HG03558 (cell line): Measurements from ENCODE around the gene NRN1L.

ENCODE experiments used
- ATAC-seq: cut with Tn5 transposase; IDR thresholded peaks from one replicate; pipeline ENCODE4 v1.9.1; 2021; ENCODE audit warnings: moderate number of reproducible peaks; ENCODE audit not compliant: unreplicated experiment; ENCODE audit errors: extremely low read depth

The NRN1L gene

DNA sequence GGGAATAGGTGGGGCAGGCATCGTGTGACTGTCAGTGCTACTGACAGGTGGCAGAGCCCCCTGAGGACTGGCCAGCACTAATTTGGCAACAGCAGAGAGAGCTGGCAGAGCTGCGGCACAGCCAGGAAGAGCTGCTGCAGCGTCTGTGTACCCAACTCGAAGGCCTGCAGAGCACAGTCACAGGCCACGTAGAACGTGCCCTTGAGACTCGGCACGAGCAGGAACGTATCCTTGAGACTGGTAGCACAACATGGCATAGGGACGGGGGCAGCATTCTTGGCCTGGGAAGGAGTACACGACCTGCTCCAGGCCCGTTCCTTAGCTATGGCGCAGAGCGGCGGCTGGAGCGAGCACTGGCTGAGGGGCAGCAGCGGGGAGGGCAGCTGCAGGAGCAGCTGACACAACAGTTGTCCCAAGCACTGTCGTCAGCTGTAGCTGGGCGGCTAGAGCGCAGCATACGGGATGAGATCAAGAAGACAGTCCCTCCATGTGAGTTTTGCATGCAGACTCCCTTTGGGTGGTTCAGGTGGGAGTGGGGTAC lies 3.0 kb upstream of the NRN1L start:
- ATAC-seq: no peak

DNA sequence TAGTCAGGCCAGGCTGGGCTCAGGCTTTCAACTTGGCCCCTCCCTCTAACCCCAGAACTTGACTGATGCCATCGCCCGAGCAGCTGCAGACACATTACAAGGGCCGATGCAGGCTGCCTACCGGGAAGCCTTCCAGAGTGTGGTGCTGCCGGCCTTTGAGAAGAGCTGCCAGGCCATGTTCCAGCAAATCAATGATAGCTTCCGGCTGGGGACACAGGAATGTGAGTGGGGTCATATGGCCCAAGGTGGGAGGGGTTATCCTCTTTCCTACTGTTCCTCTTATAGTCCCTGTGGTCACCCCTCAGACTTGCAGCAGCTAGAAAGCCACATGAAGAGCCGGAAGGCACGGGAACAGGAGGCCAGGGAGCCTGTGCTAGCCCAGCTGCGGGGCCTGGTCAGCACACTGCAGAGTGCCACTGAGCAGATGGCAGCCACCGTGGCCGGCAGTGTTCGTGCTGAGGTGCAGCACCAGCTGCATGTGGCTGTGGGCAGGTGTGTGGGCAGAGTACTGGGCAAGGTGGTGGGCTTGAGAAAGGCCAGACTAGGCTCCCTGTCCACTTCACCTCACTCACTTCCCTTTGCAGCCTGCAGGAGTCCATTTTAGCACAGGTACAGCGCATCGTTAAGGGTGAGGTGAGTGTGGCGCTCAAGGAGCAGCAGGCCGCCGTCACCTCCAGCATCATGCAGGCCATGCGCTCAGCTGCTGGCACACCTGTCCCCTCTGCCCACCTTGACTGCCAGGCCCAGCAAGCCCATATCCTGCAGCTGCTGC lies 2.1 kb upstream of the NRN1L start:
- ATAC-seq: no peak

DNA sequence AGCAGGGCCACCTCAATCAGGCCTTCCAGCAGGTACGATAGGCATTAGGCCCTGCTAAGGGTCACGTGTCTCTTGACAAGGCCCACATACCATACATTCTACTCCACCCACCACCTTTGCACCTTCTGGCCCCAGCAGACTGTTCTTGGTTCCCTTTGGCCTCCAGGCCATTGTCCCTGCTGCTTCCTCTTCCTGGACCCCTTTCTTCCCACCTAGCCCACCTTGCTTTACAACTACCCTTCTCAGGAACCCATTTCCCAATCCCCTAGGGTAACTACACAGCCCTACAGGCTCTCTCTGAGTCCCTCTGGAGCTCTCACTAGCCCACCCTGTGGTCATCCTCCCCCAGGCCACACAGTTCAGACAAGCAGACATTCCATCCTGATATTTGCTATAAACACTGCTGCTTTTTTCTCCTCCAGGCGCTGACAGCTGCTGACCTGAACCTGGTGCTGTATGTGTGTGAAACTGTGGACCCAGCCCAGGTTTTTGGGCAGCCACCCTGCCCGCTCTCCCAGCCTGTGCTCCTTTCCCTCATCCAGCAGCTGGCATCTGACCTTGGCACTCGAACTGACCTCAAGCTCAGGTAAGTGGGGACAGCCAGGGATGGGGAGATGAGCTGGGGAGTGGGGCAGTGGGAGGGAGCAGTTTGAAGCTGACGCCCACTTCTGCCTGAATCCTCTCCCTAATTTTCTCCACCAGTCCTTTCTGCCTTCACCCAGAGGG lies 1.4 kb upstream of the NRN1L start:
- no peak for ATAC-seq

DNA sequence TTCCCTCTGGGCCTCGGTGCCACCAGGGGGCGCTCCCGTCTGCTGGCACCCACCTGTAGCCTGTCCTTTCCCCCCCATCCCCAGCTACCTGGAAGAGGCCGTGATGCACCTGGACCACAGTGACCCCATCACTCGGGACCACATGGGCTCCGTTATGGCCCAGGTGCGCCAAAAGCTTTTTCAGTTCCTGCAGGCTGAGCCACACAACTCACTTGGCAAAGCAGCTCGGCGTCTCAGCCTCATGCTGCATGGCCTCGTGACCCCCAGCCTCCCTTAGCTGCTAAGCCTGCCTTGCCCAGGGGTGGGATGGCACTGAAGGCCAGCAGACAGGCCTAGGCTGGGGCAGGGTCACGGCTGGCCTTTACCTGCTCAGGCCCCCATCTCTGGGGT lies 818 bp upstream of the NRN1L start:
- no peak for ATAC-seq

DNA sequence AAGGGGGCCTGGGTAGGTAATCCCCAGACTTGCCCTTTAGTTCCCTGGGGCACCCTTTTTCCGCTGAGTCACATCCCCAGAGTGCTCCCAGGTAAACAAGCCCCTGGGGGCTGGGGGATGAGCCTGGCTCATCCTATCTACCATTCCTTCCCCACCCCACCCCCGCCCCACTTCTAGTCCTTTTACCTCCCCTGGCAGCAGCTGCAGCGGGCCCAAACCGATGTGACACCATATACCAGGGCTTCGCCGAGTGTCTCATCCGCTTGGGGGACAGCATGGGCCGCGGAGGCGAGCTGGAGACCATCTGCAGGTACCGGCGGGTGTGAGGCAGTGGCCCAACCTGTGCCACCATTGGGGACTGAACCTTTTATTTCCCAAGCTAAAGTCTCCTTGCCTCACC lies 860 bp downstream of the NRN1L start:
- ATAC-seq: no peak

DNA sequence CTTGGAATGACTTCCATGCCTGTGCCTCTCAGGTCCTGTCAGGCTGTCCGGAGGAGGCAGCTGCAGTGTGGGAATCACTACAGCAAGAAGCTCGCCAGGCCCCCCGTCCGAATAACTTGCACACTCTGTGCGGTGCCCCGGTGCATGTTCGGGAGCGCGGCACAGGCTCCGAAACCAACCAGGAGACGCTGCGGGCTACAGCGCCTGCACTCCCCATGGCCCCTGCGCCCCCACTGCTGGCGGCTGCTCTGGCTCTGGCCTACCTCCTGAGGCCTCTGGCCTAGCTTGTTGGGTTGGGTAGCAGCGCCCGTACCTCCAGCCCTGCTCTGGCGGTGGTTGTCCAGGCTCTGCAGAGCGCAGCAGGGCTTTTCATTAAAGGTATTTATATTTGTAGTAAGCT lies 1.3 kb downstream of the NRN1L start:
- no peak for ATAC-seq

DNA sequence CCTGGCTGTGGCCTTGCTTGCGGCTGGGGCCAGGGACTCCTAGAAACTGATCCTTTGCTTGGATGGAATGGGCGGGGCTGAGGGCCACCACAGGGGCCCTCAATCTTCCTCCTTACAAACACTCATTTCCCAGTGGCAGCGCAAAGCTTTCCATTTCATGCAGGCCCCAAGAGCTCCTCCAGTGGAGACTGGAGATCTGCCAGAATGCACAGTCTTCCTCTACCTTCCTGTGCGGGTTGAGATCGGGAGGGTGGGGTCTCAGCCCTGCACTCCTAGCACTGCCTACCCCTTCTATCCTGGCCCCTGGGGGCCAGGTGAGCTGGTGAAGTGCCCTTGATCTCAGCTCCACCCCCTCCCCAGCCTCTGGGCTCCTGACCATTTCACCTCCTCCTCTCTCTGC lies 1.7 kb downstream of the NRN1L start:
- ATAC-seq: no peak

DNA sequence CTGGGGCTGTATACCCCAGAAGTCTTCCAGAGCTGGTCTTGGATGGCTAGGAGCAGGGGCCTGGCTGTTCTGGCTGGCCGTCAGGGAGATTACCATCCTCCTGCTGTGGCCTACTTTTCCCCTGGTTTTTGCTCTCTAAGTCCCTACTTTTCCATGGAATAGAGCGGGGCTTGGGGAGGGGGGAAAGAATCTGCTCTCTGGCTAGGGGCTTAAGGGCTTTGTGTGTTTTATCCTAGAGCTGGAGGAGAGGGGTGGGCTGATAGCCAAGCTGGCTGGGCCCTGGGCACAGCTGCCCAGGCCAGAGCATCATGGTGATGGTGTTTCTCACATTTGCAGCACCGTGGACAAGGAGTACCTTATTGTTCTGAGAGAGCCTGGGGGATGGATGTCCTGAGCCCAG lies 3.6 kb downstream of the NRN1L start:
- ATAC-seq: no peak

DNA sequence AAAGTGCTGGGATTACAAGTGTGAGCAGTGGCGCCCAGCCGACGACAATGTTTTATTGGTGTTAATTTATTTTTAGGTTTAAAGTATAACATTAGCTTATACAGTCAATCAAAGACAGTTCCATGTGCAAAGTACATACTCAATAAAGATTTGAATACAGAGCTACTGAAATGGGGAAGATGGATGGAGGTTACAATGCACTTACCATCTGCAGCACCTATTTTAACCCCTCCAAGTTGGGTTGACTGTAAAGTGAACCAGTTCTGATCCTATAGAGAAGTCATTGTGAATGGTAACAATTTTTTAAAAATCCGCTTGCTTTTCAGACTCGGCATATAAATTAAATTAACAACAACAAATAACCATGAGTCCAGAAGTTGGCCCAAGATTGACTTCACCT lies 7.7 kb downstream of the NRN1L start:
- no peak for ATAC-seq

DNA sequence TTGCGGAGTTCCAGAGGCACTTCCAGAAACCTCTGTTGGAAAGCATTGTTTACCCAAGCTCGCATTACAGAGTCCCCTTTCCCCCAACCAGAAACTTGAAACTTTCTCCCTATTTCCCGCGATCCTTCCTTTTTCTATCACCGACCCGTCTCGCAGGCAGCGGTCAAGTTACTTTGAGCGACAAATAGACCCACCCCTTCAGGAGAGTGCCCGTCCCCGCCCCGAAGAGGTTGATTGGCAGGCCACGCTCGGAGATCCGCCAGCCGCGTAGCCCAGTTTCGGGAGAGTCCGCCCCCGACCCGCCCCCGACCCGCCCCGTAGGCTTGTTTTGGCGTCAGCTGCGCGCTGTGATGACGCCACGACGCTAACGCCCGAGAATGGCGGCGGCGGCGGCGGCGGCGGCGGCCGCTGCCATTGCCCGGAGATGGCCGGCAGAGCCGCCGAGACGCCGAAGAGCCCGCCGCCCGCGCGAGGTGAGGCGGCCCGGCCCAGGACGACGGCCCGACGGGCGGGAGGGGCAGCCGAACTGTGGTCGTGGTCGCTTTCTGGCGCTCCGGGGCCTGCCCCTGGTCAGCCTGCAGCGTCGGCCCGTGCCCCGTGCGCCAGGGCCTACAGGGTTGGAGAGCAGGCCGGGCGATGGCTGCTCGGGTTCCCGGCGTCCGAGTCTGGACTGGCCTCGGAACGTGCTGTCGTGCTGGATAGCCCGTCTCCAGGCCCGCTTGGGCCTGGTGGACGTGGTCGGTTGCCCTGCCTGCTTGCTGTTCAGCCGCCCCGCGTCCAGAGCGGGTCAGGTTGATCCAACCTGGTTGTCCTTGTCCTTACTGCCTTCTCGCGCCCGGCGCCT lies 8.4 kb downstream of the NRN1L start, which contains the start of gene PSKH1:
Gene PSKH1, plus strand, starts transcription at position 356 of the 844 bp plus-strand sequence. CDS start 15,496 bp downstream, outside the sequence.
- no peak for ATAC-seq

DNA sequence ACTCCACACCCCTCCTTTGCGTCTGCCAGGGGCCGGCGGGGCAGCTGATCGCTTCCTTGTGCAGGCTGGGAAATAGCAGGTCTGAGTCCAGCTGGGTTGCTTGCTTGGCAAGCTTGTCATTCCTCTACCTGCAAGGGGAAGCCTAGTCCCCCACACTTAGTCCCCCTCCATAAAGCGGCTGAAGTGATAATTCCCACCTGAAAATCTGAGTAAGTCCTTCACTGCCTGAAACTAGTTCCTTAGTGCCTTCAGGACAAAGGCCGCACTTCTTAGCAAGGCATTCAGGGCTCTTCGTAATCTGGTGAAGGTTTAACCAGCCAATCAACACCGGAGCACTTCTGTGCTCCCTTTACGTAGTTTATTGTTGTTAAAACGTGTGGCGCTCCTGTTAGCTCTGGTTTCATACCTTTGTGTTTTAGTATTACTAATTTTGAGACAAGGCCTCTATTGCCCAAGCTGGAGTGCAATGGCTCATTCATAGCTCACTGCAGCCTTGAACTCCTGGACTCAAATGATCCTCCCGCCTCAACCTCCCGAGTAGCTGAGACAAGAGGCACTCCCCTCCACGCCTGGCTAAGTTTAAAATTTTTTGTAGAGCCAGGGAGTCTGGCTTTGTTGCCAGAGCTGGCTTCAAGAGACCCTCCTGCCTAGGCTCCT lies 9.2 kb downstream of the NRN1L start:
- no peak for ATAC-seq

DNA sequence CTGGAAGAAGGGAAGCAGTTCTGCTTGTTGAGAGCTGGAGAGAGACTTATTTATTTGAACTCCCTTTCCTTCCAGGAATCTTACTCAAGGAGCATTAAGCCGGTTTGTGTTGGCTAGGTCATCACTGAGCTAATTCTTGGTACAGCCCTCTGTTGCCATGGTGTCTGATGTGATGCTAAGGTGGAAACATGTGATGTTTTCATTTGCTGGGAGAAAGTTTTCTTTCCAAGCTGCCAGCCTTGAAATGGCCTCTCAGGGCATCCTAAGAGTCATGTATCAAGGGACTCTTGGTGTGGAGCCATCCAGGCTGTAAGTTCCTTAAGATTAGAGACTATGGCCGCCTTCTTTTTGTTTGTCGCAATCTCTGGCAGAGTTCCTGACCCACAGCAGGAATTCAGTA lies 12.5 kb downstream of the NRN1L start:
- no peak for ATAC-seq

DNA sequence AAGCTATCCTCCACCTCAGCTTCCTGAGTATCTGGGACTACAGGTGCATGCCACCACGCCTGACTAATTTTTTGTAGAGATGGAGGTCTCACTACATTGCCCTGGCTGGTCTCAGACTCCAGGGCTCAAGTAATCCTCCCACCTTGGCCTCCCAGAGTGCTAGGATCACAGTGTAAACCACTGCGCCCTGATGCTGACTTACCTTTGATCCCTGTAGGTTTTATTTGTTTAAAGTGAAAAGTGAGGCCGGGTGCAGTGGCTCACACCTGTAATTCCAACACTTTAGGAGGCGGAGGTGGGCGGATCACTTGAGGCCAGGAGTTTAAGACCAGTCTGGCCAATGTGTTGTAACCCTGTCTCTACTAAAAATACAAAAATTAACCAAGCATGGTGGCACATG lies 17.0 kb downstream of the NRN1L start:
- no peak for ATAC-seq

DNA sequence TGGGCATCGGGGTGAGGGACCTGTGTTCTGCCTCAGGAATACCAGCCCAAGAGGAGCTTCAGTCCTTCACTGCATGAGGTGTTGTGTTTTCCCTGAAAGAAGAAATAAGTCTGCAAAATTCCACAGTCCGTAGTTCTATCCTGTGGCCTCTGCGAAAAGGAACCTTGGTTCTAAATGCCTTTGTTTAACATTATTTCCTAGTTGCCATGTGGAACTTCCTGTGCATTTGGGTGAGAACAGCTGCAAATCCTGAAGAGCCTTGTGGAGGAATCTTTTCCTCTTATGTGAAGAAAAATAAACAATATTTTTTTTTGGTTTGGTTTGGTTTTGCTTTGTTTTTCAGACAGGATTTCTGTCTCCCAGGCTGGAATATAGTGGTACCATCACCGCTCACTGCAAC lies 18.1 kb downstream of the NRN1L start:
- ATAC-seq: no peak

DNA sequence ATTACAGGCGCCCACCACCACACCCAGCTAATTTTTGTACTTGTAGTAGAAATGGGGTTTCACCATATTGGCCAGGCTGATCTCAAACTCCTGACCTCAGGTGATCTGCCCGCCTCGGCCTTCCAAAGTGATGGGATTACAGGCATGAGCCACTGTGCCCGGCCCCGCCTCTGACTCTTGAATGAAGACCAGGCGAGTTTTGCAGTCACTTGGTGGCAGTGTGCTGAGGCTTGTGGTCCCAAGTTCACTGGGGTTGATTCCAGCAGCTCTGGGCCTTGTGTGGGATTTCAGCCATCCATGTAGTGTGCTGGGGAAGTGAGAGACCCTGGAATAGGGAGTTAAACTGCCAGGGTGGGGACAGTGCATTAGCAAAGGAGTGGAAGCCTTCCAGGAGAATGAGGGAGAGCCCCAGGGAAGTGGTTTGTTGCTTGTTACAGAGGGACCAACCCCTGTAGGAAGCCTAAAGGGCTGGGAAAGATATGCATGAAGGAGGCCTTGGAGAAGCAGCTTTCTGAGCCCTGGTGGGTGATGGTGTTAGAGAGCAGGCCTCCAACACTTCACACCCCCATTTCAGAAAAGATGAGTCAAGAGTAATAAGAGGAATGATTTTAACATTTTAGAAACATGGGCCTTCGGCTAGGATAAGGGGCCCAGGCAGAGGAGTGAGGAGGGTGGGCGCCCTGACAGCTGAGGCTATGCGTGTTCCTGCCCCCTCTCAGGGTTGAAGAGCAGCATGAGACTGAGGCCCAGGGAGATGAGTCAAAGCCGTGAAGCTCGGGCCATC lies 22.9 kb downstream of the NRN1L start:
- ATAC-seq: no peak

DNA sequence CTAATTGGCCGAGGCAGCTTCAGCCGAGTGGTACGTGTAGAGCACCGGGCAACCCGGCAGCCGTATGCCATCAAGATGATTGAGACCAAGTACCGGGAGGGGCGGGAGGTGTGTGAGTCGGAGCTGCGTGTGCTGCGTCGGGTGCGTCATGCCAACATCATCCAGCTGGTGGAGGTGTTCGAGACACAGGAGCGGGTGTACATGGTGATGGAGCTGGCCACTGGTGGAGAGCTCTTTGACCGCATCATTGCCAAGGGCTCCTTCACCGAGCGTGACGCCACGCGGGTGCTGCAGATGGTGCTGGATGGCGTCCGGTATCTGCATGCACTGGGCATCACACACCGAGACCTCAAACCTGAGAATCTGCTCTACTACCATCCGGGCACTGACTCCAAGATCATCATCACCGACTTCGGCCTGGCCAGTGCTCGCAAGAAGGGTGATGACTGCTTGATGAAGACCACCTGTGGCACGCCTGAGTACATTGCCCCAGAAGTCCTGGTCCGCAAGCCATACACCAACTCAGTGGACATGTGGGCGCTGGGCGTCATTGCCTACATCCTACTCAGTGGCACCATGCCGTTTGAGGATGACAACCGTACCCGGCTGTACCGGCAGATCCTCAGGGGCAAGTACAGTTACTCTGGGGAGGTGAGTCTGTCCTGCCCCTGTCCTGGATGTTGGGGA lies 24.5 kb downstream of the NRN1L start:
- ATAC-seq: no peak

DNA sequence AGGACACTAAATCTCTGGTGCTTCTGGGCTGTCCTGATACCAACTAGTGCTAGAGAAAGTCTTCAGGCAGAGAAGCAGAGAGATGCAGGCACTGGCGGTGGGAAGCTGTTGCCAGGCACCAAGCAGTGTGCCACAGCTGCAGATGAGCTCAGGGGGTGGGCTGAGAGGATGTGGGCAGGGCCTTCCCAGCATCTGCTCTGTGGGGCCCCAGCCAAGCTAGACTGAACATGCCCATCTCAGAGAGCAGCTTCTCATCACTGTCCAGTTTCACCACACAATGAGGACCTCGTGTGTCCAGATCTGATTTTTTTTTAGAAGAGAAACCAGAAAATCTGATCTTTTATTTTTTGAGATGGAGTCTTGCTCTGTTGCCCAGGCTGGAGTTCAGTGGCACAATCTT lies 25.5 kb downstream of the NRN1L start:
- no peak for ATAC-seq

DNA sequence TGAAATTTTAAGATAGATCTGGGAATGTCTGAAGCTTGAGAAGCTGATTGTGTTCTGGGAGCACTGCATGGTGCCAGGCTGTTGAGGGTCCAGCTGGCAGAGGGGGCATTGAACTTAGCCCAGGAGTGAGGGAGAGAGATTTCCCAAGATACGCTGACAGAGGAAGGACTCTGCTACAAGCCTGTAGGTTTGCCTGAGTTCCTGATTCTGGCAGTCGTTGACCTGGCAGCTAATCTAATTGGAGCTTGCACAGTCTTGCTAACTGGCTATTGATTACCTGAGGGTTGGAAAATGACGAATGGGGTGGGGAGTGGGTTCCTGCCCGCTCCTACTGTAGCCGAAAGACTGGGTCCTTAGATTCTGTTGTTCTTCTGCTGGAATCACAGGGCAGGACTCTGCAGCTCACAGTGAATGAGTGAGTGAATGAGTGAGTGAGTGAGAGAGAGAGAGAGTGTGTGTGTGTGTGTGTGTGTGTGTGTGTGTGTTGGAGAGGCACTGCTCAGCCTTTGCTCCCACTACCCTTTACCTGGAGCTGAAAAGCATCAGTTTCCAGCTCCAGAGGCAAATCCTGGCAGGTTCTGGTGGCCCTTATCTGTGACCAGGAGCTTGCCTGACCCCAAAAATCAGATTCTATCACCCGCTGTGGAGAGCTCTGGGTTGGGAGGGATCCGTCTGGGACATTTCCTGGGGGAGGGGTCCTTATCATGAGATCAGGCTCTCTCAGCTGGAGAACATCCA lies 30.2 kb downstream of the NRN1L start:
- ATAC-seq: no peak
